Ammon's horn (tissue), 1 donor: Measurements from ENCODE around the gene SLC12A7.

Experiments used
- DNase-seq: peaks from one replicate; pipeline ENCODE4 v3.0.0-alpha.2; 2016; ENCODE audit warnings: low spot score

Gene SLC12A7

GRCh38 chr5:1125030-1125357 lies 13.1 kb upstream of the SLC12A7 start:
- no peak for DNase-seq

- DNase-seq, result no peak
Measured at GRCh38 chr5:1124205-1125029, 12.6 kb upstream of the SLC12A7 start.

GRCh38 chr5:1123418-1124147 lies 11.7 kb upstream of the SLC12A7 start:
- no peak for DNase-seq

GRCh38 chr5:1122511-1123294 lies 10.8 kb upstream of the SLC12A7 start:
- DNase-seq, result no peak

GRCh38 chr5:1121891-1122290 lies 10.0 kb upstream of the SLC12A7 start:
- no peak for DNase-seq

GRCh38 chr5:1121044-1121443 lies 9.2 kb upstream of the SLC12A7 start:
- DNase-seq, result no peak

- DNase-seq, result no peak
Measured at GRCh38 chr5:1120236-1120999, 8.6 kb upstream of the SLC12A7 start.

GRCh38 chr5:1119312-1119831 lies 7.5 kb upstream of the SLC12A7 start:
- no peak for DNase-seq

- no peak for DNase-seq
Measured at GRCh38 chr5:1118738-1119137, 6.9 kb upstream of the SLC12A7 start.

- no peak for DNase-seq
Measured at GRCh38 chr5:1118231-1118698, 6.4 kb upstream of the SLC12A7 start.

- DNase-seq, result no peak
Measured at GRCh38 chr5:1116977-1117376, 5.1 kb upstream of the SLC12A7 start.

GRCh38 chr5:1116109-1116740 lies 4.4 kb upstream of the SLC12A7 start:
- DNase-seq, result no peak

- no peak for DNase-seq
Measured at GRCh38 chr5:1115123-1115815, 3.4 kb upstream of the SLC12A7 start.

GRCh38 chr5:1113805-1114586 lies 2.1 kb upstream of the SLC12A7 start:
- no peak for DNase-seq

- no peak for DNase-seq
Measured at GRCh38 chr5:1113332-1113690, 1.4 kb upstream of the SLC12A7 start.

GRCh38 chr5:1112596-1113331 lies 901 bp upstream of the SLC12A7 start:
- DNase-seq, result no peak

GRCh38 chr5:1111241-1111726 lies 579 bp downstream of the SLC12A7 start:
- no peak for DNase-seq

GRCh38 chr5:1110307-1111240 lies 1.3 kb downstream of the SLC12A7 start:
- no peak for DNase-seq
